ENCODE data around the gene BTAF1. TPM values are rescaled to one million over a fixed set of nuclear protein-coding genes. Genes with fewer than 3 reads are reported as not detected.
"Not testable (repeated sequence)": the region's sequence is repeated elsewhere in the genome, so short reads cannot be mapped to it uniquely, and the experiment has no call there.

The BTAF1 gene
- polyA plus RNA-seq, 6 donors from 2014 or later: 9.2 to 25.8 (median 16.1) TPM

- DNase-seq: no peak
- no peaks in the 10 kb centered on the region for H3K36me3 Mint-ChIP-seq
- no peak for ATAC-seq (ENCODE audit: low read depth in 2 of 2)
- no peak overlapping the region for H3K27ac Mint-ChIP-seq
- peaks cover 23 to 38% (median 36%) of the 10 kb centered on the region in 3 donors for H3K27me3 Mint-ChIP-seq
- peaks cover 0 to 4% (median 0%) of the 10 kb centered on the region in 7 donors for H3K9me3 Mint-ChIP-seq
- H3K4me3 Mint-ChIP-seq: no peak overlapping the region
- peaks cover under 1 to 4% (median under 1%) of the 10 kb centered on the region in 3 donors for H3K4me1 Mint-ChIP-seq
Measured at GRCh38 chr10:91893051-91893450, 30.5 kb upstream of the BTAF1 start.

GRCh38 chr10:91894261-91894685 lies 29.3 kb upstream of the BTAF1 start:
- H3K27me3 Mint-ChIP-seq: peaks cover 22 to 37% (median 36%) of the 10 kb centered on the region in 3 donors
- H3K9me3 Mint-ChIP-seq; H3K27ac Mint-ChIP-seq; H3K4me1 Mint-ChIP-seq; DNase-seq; H3K36me3 Mint-ChIP-seq; ATAC-seq (ENCODE audit: low read depth in 2 of 2): not testable (repeated sequence)
- H3K4me3 Mint-ChIP-seq: peak overlapping the region in 1 of 8 donors; percentile 4

- DNase-seq: no peak
- Mint-ChIP-seq H3K4me1 (no peaks in the 10 kb centered on the region), H3K9me3 (peaks cover 0 to 4% (median 0%) of the 10 kb centered on the region in 7 donors), H3K27me3 (peaks cover 13 to 30% (median 29%) of the 10 kb centered on the region in 3 donors), H3K27ac (no peak overlapping the region), H3K4me3 (no peak overlapping the region), H3K36me3 (no peaks in the 10 kb centered on the region)
- no peak for ATAC-seq (ENCODE audit: low read depth in 2 of 2)
Measured at GRCh38 chr10:91896212-91896756, 27.3 kb upstream of the BTAF1 start.

GRCh38 chr10:91897421-91897820 lies 26.1 kb upstream of the BTAF1 start:
- no peak overlapping the region for H3K27ac Mint-ChIP-seq
- ATAC-seq (ENCODE audit: low read depth in 2 of 2): no peak
- H3K9me3 Mint-ChIP-seq: peaks cover 0 to 4% (median 0%) of the 10 kb centered on the region in 7 donors
- H3K4me1 Mint-ChIP-seq: no peaks in the 10 kb centered on the region
- H3K27me3 Mint-ChIP-seq: peaks cover 8 to 29% (median 26%) of the 10 kb centered on the region in 3 donors
- H3K36me3 Mint-ChIP-seq: no peaks in the 10 kb centered on the region
- H3K4me3 Mint-ChIP-seq: no peak overlapping the region
- DNase-seq: no peak

GRCh38 chr10:91901784-91902677 lies 21.5 kb upstream of the BTAF1 start:
- ATAC-seq (ENCODE audit: low read depth in 2 of 2) (no peak), DNase-seq (no peak)
- no peak overlapping the region for H3K27ac Mint-ChIP-seq
- peaks cover 0 to 1% (median 1%) of the 10 kb centered on the region in 3 donors for H3K4me1 Mint-ChIP-seq
- H3K27me3 Mint-ChIP-seq: peaks cover 0 to 19% (median 16%) of the 10 kb centered on the region in 3 donors
- no peaks in the 10 kb centered on the region for H3K36me3 Mint-ChIP-seq
- no peaks in the 10 kb centered on the region for H3K9me3 Mint-ChIP-seq
- peak overlapping the region in 1 of 8 donors; percentile 58 for H3K4me3 Mint-ChIP-seq

- no peak for ATAC-seq (ENCODE audit: low read depth in 2 of 2)
- Mint-ChIP-seq H3K9me3 (no peaks in the 10 kb centered on the region), H3K4me1 (peaks cover 16 to 22% (median 21%) of the 10 kb centered on the region in 3 donors), H3K27ac (no peak overlapping the region), H3K36me3 (no peaks in the 10 kb centered on the region), H3K27me3 (no peaks in the 10 kb centered on the region), H3K4me3 (peak overlapping the region in 7 of 8 donors; percentile 88 to 96 (median 89))
- no peak for DNase-seq
Measured at GRCh38 chr10:91907033-91907594, 16.5 kb upstream of the BTAF1 start.

GRCh38 chr10:91907914-91908336 lies 15.6 kb upstream of the BTAF1 start:
- peaks cover 16 to 22% (median 21%) of the 10 kb centered on the region in 3 donors for H3K4me1 Mint-ChIP-seq
- no peaks in the 10 kb centered on the region for H3K36me3 Mint-ChIP-seq
- H3K27me3 Mint-ChIP-seq: peaks cover 0 to 2% (median 0%) of the 10 kb centered on the region in 3 donors
- ATAC-seq (ENCODE audit: low read depth in 2 of 2): no peak
- H3K9me3 Mint-ChIP-seq: peaks cover 0 to under 1% (median 0%) of the 10 kb centered on the region in 7 donors
- peak overlapping the region; percentile 88 to 96 (median 90) for H3K4me3 Mint-ChIP-seq
- H3K27ac Mint-ChIP-seq: peak overlapping the region in 5 of 6 donors; percentile 10 to 88 (median 65)
- DNase-seq: no peak

GRCh38 chr10:91908337-91909116 lies 15.0 kb upstream of the BTAF1 start:
- Mint-ChIP-seq H3K27ac (peak overlapping the region in 5 of 6 donors; percentile 65 to 91 (median 88)), H3K27me3 (peaks cover 0 to 6% (median 0%) of the 10 kb centered on the region in 3 donors), H3K4me3 (peak overlapping the region; percentile 92 to 98 (median 95)), H3K4me1 (peaks cover 16 to 22% (median 21%) of the 10 kb centered on the region in 3 donors), H3K9me3 (peaks cover 0 to 3% (median 0%) of the 10 kb centered on the region in 7 donors), H3K36me3 (no peaks in the 10 kb centered on the region)
- ATAC-seq (ENCODE audit: low read depth in 2 of 2) (peak; percentile 83 to 85), DNase-seq (peak; percentile 70)

GRCh38 chr10:91909117-91909677 lies 14.4 kb upstream of the BTAF1 start, which contains the start of gene FGFBP3:
FGFBP3 (minus strand) TSS chr10:91909486; CDS start chr10:91908969, 517 bp downstream.
- Mint-ChIP-seq H3K36me3 (no peaks in the 10 kb centered on the region), H3K27me3 (peaks cover 0 to 6% (median 0%) of the 10 kb centered on the region in 3 donors), H3K9me3 (peaks cover 0 to 3% (median 0%) of the 10 kb centered on the region in 7 donors), H3K27ac (peak within 1 kb of the TSS in 5 of 6 donors; percentile 65 to 91 (median 88)), H3K4me1 (peaks cover 16 to 22% (median 21%) of the 10 kb centered on the region in 3 donors), H3K4me3 (peak within 1 kb of the TSS; percentile 92 to 98 (median 95))
- DNase-seq (no peak), ATAC-seq (ENCODE audit: low read depth in 2 of 2) (peak in 1 of 2 donors; percentile 8)

- H3K4me1 Mint-ChIP-seq: peaks cover 16 to 22% (median 21%) of the 10 kb centered on the region in 3 donors
Measured at GRCh38 chr10:91910467-91910866, 13.1 kb upstream of the BTAF1 start.

GRCh38 chr10:91919651-91920050 lies 3.9 kb upstream of the BTAF1 start:
- ATAC-seq (ENCODE audit: low read depth in 2 of 2) (no peak), DNase-seq (no peak)
- H3K4me3 Mint-ChIP-seq: no peak overlapping the region
- H3K9me3 Mint-ChIP-seq: peaks cover 0 to 4% (median 2%) of the 10 kb centered on the region in 7 donors
- no peak overlapping the region for H3K27ac Mint-ChIP-seq
- peaks cover 0 to 8% of the 10 kb centered on the region in 2 donors for H3K36me3 Mint-ChIP-seq
- peaks cover 14 to 32% (median 26%) of the 10 kb centered on the region in 3 donors for H3K27me3 Mint-ChIP-seq
- peaks cover 13 to 16% (median 14%) of the 10 kb centered on the region in 3 donors for H3K4me1 Mint-ChIP-seq

More at GRCh38 chr10:91910467-91910866, 13.1 kb upstream of the BTAF1 start:
- Mint-ChIP-seq H3K27me3 (peaks cover 0 to 6% (median 0%) of the 10 kb centered on the region in 3 donors), H3K36me3 (no peaks in the 10 kb centered on the region), H3K4me3 (peak overlapping the region in 2 of 8 donors; percentile 18 to 20), H3K27ac (no peak overlapping the region), H3K9me3 (peaks cover 0 to 3% (median 0%) of the 10 kb centered on the region in 7 donors)
- no peak for DNase-seq
- no peak for ATAC-seq (ENCODE audit: low read depth in 2 of 2)
